Activated CD4-positive, alpha-beta memory T cell treated with anti-CD3 and anti-CD28 coated beads, Interleukin-2, amount 10 ng/mL, durations not matched to agents 7 days and 5 days (primary cell): ENCODE data around the gene KXD1. TPM values are rescaled to one million over a fixed set of nuclear protein-coding genes. Genes with fewer than 3 reads are reported as not detected.
"Not testable (repeated sequence)": the region's sequence is repeated elsewhere in the genome, so short reads cannot be mapped to it uniquely, and the experiment has no call there.

ENCODE experiments used
- CTCF ChIA-PET: fragments of 350-600 bp; sonication (Branson Sonifier 250); formaldehyde crosslinking; loops from one replicate; lab custom pipeline; 2021; ENCODE audit warnings: antibody characterized with exemption, inconsistent platforms; lab: Charles Lee
- POLR2A ChIA-PET: fragments of 350-600 bp; sonication (Branson Sonifier 250); formaldehyde crosslinking; loops from one replicate; lab custom pipeline; 2021; ENCODE audit warnings: antibody characterized with exemption; lab: Charles Lee
- DNase-seq: peaks from one replicate; pipeline ENCODE4 v3.0.0-alpha.2; 2020
- H3K27ac Mint-ChIP-seq: one replicate; pipeline ENCODE4 v1.8.0; 2021; ENCODE audit warnings: mild to moderate bottlenecking, mixed read lengths
- H3K27me3 Mint-ChIP-seq: one replicate; pipeline ENCODE4 v1.8.0; 2021; ENCODE audit warnings: mixed read lengths
- H3K36me3 Mint-ChIP-seq: one replicate; pipeline ENCODE4 v1.8.0; 2021; ENCODE audit warnings: low read depth, mixed read lengths
- H3K4me1 Mint-ChIP-seq: one replicate; pipeline ENCODE4 v1.8.0; 2021; ENCODE audit warnings: mixed read lengths
- H3K4me3 Mint-ChIP-seq: one replicate; pipeline ENCODE4 v1.8.0; 2021; ENCODE audit warnings: mild to moderate bottlenecking, mixed read lengths
- H3K9me3 Mint-ChIP-seq: one replicate; pipeline ENCODE4 v1.8.0; 2021; ENCODE audit warnings: mixed read lengths
- total RNA-seq, 2 experiments: library from RNA; stranded (reverse); gene quantifications; one replicate each; pipeline ENCODE4 v1.2.3, GENCODE V29; 2021

The KXD1 gene
- total RNA-seq, 2 experiments from 2014 or later, result 93.0 to 99.1 TPM

- Mint-ChIP-seq H3K9me3 (no peaks in the 10 kb centered on the region), H3K4me3 (no peak overlapping the region), H3K27me3 (peaks cover 9% of the 10 kb centered on the region), H3K27ac (no peak overlapping the region), H3K36me3 (no peaks in the 10 kb centered on the region), H3K4me1 (peaks cover 12% of the 10 kb centered on the region)
- ChIA-PET CTCF (no interaction called here), POLR2A (interaction anchor here (1.4 kb wide), 1 partner anchor 11 kb away, joined by 5 read pairs; no protein-coding TSS in a partner anchor)
- DNase-seq, result no peak
Measured at GRCh38 chr19:18596752-18597157, 39.1 kb downstream of the KXD1 start.

- no peak for DNase-seq
- ChIA-PET CTCF (no interaction called here), POLR2A (no interaction called here)
- Mint-ChIP-seq H3K36me3 (no peaks in the 10 kb centered on the region), H3K27me3 (peaks cover 19% of the 10 kb centered on the region), H3K9me3 (no peaks in the 10 kb centered on the region), H3K4me3 (no peak overlapping the region), H3K27ac (no peak overlapping the region), H3K4me1 (peaks cover 12% of the 10 kb centered on the region)
Measured at GRCh38 chr19:18597809-18598660, 40.4 kb downstream of the KXD1 start.

- Mint-ChIP-seq H3K36me3 (no peaks in the 10 kb centered on the region), H3K4me1 (peaks cover 9% of the 10 kb centered on the region), H3K4me3 (no peak overlapping the region), H3K27me3 (peaks cover 28% of the 10 kb centered on the region), H3K27ac (no peak overlapping the region), H3K9me3 (no peaks in the 10 kb centered on the region)
- CTCF ChIA-PET, result no interaction called here
- POLR2A ChIA-PET, result no interaction called here
- no peak for DNase-seq
Measured at GRCh38 chr19:18599485-18599884, 41.8 kb downstream of the KXD1 start.

- H3K9me3 Mint-ChIP-seq, H3K36me3 Mint-ChIP-seq, H3K27ac Mint-ChIP-seq, H3K4me1 Mint-ChIP-seq, POLR2A ChIA-PET, DNase-seq, H3K4me3 Mint-ChIP-seq: not testable (repeated sequence)
- CTCF ChIA-PET, result interaction anchor here (2.7 kb wide), 1 partner anchor 12 kb away, joined by 9 read pairs; the partner anchor contains the start of gene REX1BD
- H3K27me3 Mint-ChIP-seq, result peaks cover 36% of the 10 kb centered on the region
Measured at GRCh38 chr19:18600692-18601397, 43.2 kb downstream of the KXD1 start.

GRCh38 chr19:18601875-18602274, 44.2 kb downstream of the KXD1 start:
- ChIA-PET POLR2A (no interaction called here), CTCF (interaction anchor here (2.7 kb wide), 1 partner anchor 13 kb away, joined by 9 read pairs; the partner anchor contains the start of gene REX1BD)
- no peaks in the 10 kb centered on the region for H3K36me3 Mint-ChIP-seq
- H3K4me1 Mint-ChIP-seq, result peaks cover 3% of the 10 kb centered on the region
- DNase-seq, result no peak
- H3K27ac Mint-ChIP-seq, result no peak overlapping the region
- H3K4me3 Mint-ChIP-seq, result no peak overlapping the region
- H3K27me3 Mint-ChIP-seq, result peaks cover 33% of the 10 kb centered on the region
- H3K9me3 Mint-ChIP-seq, result no peaks in the 10 kb centered on the region

GRCh38 chr19:18603255-18603957, 45.7 kb downstream of the KXD1 start:
- Mint-ChIP-seq H3K27ac (no peak overlapping the region), H3K4me3 (no peak overlapping the region), H3K4me1 (peaks cover 3% of the 10 kb centered on the region), H3K27me3 (peaks cover 47% of the 10 kb centered on the region), H3K9me3 (no peaks in the 10 kb centered on the region), H3K36me3 (no peaks in the 10 kb centered on the region)
- no peak for DNase-seq
- POLR2A ChIA-PET, result no interaction called here
- CTCF ChIA-PET, result interaction anchor here (1.0 to 2.7 kb wide), 2 partner anchors 9 to 15 kb away, joined by 4 to 9 read pairs; partner anchors contain the start of gene REX1BD

- Mint-ChIP-seq H3K4me1 (peaks cover 3% of the 10 kb centered on the region), H3K27ac (no peak overlapping the region), H3K4me3 (no peak overlapping the region), H3K36me3 (no peaks in the 10 kb centered on the region), H3K27me3 (peaks cover 55% of the 10 kb centered on the region), H3K9me3 (no peaks in the 10 kb centered on the region)
- POLR2A ChIA-PET, result no interaction called here
- DNase-seq, result no peak
- CTCF ChIA-PET, result no interaction called here
Measured at GRCh38 chr19:18603958-18604819, 46.5 kb downstream of the KXD1 start.

GRCh38 chr19:18604820-18605159, 47.1 kb downstream of the KXD1 start:
- POLR2A ChIA-PET, result no interaction called here
- H3K27ac Mint-ChIP-seq, result no peak overlapping the region
- no peaks in the 10 kb centered on the region for H3K9me3 Mint-ChIP-seq
- no peaks in the 10 kb centered on the region for H3K36me3 Mint-ChIP-seq
- peaks cover 61% of the 10 kb centered on the region for H3K27me3 Mint-ChIP-seq
- no peak for DNase-seq
- peaks cover 3% of the 10 kb centered on the region for H3K4me1 Mint-ChIP-seq
- CTCF ChIA-PET, result no interaction called here
- H3K4me3 Mint-ChIP-seq, result no peak overlapping the region

GRCh38 chr19:18605196-18605545, 47.5 kb downstream of the KXD1 start:
- Mint-ChIP-seq H3K27me3 (peaks cover 65% of the 10 kb centered on the region), H3K4me1 (peaks cover 3% of the 10 kb centered on the region), H3K9me3 (no peaks in the 10 kb centered on the region), H3K4me3 (no peak overlapping the region), H3K36me3 (no peaks in the 10 kb centered on the region), H3K27ac (no peak overlapping the region)
- ChIA-PET POLR2A (no interaction called here), CTCF (no interaction called here)
- DNase-seq, result no peak

GRCh38 chr19:18605546-18606280, 48.0 kb downstream of the KXD1 start:
- peaks cover 3% of the 10 kb centered on the region for H3K4me1 Mint-ChIP-seq
- H3K4me3 Mint-ChIP-seq, result no peak overlapping the region
- H3K27ac Mint-ChIP-seq, result no peak overlapping the region
- POLR2A ChIA-PET, result no interaction called here
- no peaks in the 10 kb centered on the region for H3K9me3 Mint-ChIP-seq
- CTCF ChIA-PET, result no interaction called here
- H3K36me3 Mint-ChIP-seq, result no peaks in the 10 kb centered on the region
- DNase-seq, result no peak
- peaks cover 68% of the 10 kb centered on the region for H3K27me3 Mint-ChIP-seq

GRCh38 chr19:18606281-18607225, 48.9 kb downstream of the KXD1 start, which contains the start of gene CRLF1:
Gene CRLF1 (minus strand): TSS chr19:18606799. CDS start chr19:18606656, 143 bp downstream.
- POLR2A ChIA-PET, result no interaction called here
- H3K27me3 Mint-ChIP-seq, result peaks cover 74% of the 10 kb centered on the region

More at GRCh38 chr19:18606281-18607225, 48.9 kb downstream of the KXD1 start, which contains the start of gene CRLF1:
- H3K27ac Mint-ChIP-seq, result no peak within 1 kb of the TSS
- H3K4me3 Mint-ChIP-seq, result no peak within 1 kb of the TSS
- DNase-seq, result no peak
- no peaks in the 10 kb centered on the region for H3K9me3 Mint-ChIP-seq
- no peaks in the 10 kb centered on the region for H3K36me3 Mint-ChIP-seq
- H3K4me1 Mint-ChIP-seq, result peaks cover 8% of the 10 kb centered on the region
- CTCF ChIA-PET, result no interaction called here
